Measurements from ENCODE around the gene USP31.
A peak's percentile ranks its signal among the peaks of the same experiment; 100 is the strongest.
"Not testable (repeated sequence)": the region's sequence is repeated elsewhere in the genome, so short reads cannot be mapped to it uniquely, and the experiment has no call there.

Gene USP31

DNA sequence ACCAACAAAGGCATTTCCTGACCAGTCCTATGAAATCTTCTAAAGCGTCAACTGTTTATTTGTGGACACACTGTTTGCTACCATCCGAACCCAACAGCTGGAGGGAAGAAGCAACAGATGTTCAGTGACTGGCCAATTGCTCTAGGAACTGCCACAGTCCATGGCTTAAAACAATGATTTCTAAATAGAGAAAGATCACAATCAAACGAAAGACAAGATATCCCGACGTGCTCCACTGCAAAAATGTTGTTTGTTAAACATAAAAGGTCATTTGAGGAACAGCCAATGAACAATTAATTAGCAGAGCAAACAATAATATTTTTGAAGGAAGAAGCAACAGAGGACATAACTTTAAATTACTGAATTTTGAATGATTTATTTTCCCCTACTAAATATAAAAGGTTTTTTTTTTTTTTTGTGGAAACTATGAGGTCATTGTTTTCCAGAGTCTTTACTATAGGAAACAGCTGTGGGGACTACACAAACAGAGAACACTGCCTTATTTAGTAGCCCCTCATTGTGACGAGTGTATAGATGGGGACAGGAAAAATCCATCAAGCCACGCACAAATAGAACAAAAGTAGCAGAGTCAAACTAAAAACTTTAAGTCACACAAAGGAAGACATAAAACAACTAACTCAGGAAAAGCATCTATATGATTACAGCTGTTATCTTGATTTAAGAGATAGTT lies 17.2 kb downstream of the USP31 start:
- no peak for DNase-seq

- DNase-seq = no peak
These were observed 17.8 kb downstream of the USP31 start for GRCh38 chr16:23131436-23131835.

DNA sequence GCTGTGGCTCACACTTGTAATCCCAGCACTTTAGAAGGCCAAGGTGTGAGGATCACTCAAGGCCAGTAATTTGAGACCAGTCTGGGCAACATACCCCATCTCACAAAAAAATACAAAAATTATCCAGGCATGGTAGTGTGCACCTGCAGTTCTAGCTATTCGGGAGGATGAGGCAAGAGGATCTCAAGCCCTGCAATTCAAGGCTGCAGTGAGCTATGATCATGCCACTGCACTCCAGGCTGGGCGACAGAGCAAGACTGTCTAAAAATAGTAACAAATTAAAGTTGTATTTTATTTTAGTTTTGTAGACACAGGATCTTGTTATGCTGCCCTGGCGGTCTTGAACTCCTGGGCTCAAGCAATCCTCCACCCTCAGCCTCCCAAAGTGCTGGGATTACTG lies 18.2 kb downstream of the USP31 start:
- no peak for DNase-seq

DNA sequence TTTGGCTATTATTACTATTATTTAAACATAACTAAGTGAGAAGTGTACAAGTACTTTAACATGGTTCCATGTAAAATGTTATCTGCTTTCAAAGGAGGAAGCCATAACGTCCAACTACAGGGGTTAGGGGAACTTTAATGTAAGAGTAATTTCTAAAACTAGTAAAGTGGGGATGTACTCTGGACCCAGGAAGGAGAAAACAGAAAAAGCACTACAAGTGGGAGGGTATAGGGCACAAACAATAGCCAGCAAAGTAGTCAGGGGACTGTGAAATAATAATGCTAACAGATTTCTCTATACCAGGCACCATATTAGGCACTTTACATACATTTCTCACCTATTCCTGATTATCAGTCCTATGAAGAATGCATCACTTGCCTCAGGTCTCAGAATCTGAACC lies 19.6 kb downstream of the USP31 start:
- no peak for DNase-seq

- no peak for DNase-seq
These were observed 21.2 kb downstream of the USP31 start for GRCh38 chr16:23128056-23128455.

- DNase-seq = no peak
These were observed 24.0 kb downstream of the USP31 start for GRCh38 chr16:23125277-23125676.

GRCh38 chr16:23124315-23124714 lies 24.9 kb downstream of the USP31 start:
- DNase-seq = no peak

- no peak for DNase-seq
These were observed 27.1 kb downstream of the USP31 start for GRCh38 chr16:23122144-23122543.

- DNase-seq = no peak
These were observed 28.2 kb downstream of the USP31 start for GRCh38 chr16:23121024-23121423.

- no peak for DNase-seq
These were observed 28.7 kb downstream of the USP31 start for GRCh38 chr16:23120562-23120961.

DNA sequence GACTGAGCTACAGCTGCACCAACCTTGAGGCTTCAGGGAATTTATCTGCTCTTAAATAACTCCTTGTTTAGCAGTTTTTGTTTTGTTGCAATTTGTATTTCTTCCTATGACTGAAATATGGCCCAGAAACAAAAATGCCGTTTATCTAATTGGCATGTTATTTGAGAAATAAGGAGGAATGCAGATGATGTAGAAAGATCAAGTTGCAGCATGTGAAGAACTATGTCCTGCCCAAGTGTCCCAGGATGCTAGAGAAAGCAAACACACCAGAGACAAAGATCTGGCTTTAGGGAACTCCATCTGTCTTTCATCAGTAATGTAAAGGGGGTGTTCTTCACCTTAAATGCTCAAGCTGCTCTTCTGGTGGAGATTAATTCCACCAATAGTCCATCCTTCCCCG lies 29.7 kb downstream of the USP31 start:
- DNase-seq = no peak

DNA sequence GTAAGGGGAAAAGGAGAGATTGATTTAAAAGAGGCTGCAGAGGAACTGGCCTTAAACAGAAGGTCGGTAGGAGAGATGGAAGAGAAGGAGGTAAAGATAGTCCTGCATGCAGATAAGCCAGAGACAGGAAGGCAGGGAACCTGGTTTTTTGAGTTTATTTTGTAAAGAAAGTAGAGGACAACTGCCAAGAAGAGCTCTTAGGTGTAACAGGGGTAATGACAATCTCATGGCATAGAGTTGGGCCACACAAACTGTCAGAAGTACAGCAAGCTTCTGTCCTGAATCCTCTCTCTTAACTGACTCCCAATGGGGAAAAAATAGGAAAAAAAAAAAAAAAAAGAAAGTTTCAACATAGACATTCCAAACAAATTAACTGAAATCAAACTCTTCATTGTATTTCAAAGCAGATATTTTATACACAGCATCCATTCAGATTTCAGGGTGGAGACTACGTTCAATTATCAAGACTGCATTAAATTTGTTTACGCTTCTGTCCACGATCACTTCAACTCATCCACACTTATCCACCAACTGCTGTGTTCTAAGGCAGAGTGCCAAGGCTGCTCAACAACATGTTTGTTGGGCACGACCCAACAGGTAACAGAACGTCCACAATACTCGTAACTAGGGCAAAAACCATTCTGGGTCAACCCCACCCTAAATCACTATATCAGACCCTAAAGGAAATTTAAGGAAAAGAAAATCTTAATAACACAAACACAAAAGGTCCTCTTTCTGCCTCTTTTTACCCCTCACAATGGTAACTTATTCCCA lies 34.9 kb downstream of the USP31 start:
- DNase-seq = peak; percentile 65

DNA sequence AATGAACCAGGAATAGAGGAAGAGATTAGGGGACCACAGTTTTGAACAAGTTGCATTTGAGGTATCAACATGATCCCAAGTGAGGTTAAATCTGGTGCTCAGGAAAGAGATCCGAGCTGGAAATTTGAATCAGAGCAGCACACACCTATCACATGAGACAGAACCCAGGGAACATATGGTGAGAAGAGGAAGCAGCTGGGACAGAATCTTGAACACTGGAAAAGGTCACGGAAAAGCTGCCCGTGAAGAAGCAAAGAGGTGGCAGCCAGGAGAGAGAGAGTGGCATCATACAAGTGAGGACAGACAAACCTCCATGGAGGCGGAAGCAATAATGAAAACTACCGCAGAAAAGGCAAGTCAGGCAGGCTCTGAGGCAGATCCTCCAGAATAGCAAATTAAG lies 36.1 kb downstream of the USP31 start:
- DNase-seq = no peak

- DNase-seq = no peak
These were observed 38.9 kb downstream of the USP31 start for GRCh38 chr16:23110257-23110899.

DNA sequence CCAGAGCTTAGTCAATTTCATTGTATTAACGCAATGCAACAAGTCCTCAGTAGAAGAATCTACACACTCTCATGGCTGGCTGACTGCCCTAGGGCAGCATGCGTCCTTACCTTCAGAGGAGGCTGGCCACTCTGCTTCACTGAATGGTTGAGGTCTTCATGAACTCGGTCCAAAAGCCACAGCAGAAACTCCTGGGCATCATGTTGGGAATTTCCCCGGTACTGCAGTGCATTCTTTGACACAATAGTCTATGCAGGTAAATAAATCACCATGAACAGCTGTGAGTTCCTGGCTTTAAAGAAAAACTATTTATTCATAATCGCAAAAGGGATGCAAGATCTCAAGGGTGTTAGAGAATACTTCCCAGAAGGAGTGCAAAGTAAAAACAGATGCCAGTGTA lies 41.3 kb downstream of the USP31 start:
- no peak for DNase-seq

DNA sequence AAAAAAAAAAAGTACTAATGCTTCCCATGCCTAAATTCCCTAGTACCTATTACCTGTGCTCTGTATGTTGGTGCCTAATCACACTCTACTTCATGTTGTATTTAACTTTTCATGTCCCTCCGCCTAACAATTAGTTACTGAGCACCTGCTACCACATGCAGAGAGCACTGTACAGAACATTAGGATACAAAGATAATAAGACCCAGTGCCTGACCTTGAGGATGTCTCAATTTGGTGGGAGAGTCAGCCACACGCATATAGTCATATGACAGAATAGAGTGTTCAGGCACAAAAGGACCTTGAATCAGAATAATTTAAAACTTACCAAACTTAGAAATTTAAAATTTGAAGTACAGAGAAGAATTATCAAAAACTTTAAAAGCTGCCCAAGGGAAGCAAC lies 42.1 kb downstream of the USP31 start:
- DNase-seq = peak; percentile 32

DNA sequence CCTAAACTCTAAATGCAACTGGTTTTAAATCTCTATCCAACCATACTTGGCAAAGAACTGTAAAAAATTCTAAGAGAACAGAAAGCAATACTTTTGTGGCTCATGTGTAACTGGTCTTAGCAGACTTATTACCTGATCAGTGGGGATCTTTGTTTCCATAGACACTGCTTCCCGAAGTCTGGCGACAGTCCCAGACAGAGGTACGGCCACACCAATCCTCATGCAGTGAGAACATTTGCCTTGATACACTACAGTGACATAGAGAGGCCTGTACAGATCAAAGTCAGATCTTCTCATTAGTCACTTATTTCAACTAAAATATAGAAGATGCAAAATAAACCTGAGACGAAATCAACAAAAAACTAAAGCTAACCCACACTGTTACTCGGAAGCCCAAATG lies 43.9 kb downstream of the USP31 start:
- DNase-seq = no peak

GRCh38 chr16:23104032-23104955 lies 45.0 kb downstream of the USP31 start:
- no peak for DNase-seq

GRCh38 chr16:23103603-23104002 lies 45.6 kb downstream of the USP31 start:
- no peak for DNase-seq

- DNase-seq = no peak
These were observed 48.2 kb downstream of the USP31 start for GRCh38 chr16:23101012-23101550.

GRCh38 chr16:23096450-23096849 lies 52.8 kb downstream of the USP31 start:
- DNase-seq = not testable (repeated sequence)

DNA sequence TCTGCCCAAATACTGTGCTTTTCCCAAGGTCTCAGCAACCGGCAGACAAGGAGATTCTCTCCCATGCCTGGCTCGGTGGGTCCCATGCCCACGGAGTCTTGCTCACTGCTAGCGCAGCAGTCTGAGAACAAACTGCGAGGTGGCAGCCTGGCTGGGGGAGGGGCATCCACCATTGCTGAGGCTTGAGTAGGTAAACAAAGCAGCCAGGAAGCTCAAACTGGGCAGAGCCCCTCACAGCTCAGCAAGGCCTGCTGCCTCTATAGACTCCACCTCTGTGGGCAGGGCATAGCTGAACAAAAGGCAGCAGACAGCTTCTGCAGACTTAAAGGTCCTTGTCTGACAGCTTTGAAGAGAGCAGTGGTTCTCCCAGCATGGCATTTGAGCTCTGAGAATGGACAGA lies 55.1 kb downstream of the USP31 start:
- DNase-seq = not testable (repeated sequence)

DNA sequence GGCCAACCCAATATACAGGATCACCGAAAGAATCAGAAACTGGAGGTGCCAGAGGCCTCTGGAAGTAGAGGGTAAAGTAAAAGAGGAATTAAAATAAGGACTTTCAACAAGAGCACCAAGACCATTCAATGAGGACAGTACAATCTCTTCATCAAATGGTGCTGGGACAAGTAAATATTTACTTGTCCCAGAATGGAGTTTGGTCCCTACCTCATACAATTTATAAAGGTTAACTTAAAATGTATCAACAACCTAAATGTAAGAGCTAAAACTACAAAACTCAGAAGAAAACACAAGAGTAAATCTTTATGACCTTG lies 56.5 kb downstream of the USP31 start:
- DNase-seq = no peak

All from NCI-H748 treated with DMSO at 0.1 percent for 48 hours (cell line).